ENCODE measurements around the gene TXNL4B. TPM values are rescaled to one million over a fixed set of nuclear protein-coding genes. Genes with fewer than 3 reads are reported as not detected.

TXNL4B gene
- total RNA-seq, 1 donor from 2014 or later: 15.6 TPM

DNA sequence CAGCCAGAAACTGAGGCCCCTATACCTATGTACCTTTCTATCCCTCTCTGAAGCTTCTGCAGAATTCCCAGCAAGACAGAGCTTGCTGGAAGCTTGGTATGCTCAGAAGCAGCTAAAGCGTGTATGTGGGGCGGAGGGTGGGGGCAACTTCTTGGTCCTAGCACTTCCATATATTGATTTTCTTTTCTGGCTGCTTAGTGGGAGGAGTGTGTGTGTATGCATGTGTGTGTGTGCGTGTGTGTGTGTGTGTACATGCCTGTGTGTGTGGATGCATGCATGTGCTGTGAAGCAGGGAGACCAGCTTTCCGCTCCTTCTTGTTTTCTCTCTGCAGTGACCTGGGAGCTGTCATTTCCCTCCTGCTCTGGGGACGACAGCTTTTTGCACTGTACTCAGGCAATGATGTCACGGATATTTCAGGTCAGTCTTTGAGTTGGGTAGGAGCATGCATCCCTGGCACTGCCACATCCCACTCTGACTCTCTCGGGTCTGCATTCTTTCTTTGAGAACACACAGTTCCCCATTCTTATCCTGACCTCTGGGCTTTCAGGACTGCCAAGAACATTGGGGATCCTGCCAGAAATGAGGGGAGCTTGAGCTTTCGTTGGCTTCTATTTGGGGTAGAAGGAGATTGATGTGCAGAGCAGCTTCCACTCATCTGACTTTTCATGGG, 19.7 kb downstream of the TXNL4B start:
- no peaks in the 10 kb centered on the region for H3K9me3 Mint-ChIP-seq (ENCODE audit: low read depth)
- TF ChIP-seq, protein P1, sequence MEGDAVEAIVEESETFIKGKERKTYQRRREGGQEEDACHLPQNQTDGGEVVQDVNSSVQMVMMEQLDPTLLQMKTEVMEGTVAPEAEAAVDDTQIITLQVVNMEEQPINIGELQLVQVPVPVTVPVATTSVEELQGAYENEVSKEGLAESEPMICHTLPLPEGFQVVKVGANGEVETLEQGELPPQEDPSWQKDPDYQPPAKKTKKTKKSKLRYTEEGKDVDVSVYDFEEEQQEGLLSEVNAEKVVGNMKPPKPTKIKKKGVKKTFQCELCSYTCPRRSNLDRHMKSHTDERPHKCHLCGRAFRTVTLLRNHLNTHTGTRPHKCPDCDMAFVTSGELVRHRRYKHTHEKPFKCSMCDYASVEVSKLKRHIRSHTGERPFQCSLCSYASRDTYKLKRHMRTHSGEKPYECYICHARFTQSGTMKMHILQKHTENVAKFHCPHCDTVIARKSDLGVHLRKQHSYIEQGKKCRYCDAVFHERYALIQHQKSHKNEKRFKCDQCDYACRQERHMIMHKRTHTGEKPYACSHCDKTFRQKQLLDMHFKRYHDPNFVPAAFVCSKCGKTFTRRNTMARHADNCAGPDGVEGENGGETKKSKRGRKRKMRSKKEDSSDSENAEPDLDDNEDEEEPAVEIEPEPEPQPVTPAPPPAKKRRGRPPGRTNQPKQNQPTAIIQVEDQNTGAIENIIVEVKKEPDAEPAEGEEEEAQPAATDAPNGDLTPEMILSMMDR (IDR thresholded peaks at IDR 0.05; ENCODE audit: unreplicated experiment): no peak
- H3K4me3 Mint-ChIP-seq (ENCODE audit: low read depth): no peak overlapping the region
- H3K4me1 Mint-ChIP-seq (ENCODE audit: low read depth): peaks cover 17% of the 10 kb centered on the region
- H3K27me3 Mint-ChIP-seq: no peaks in the 10 kb centered on the region
- no peaks in the 10 kb centered on the region for H3K36me3 Mint-ChIP-seq (ENCODE audit: insufficient read depth)
- no peak for DNase-seq (ENCODE audit: low spot score, unreplicated experiment)
- peak overlapping the region; percentile 73 for H3K27ac Mint-ChIP-seq

DNA sequence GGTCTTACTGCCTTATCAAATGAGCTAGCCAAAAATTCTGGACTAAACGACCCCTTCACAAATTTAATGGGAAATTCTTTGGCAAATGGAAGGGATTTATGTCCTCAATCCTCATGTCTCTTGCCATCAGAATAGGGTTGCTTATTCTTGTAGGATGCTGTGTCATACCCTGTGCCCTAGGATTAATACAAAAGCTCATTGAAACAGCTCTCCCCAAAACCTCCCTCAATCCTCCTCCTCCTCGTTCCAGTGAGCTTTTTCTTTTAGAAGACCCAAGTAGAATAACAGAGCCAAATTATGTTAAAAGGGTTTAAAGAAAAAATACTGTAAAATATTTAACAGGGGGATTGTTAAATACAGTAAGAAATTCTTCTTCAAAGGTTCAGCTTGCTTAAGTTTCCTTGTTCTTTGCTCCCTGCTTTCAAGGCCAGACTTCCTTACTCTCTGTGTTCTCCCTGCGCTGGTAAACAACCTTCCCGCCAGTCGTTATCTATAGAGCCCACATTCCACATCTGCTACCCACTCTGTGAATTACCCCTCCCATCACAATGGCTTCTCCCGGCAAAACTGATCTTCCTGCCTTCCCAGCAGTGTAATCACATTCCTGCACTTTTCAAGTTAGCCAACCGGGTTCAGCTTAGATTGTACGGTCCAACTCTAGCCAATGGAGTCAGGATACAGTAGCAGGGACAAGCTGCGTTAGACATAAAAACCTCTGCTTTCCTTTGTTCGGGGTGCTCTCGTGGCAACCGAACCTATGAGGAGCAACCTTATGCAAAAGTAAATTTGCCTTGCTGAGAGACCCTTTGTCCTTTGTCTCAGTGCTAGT, 20.7 kb downstream of the TXNL4B start:
- Mint-ChIP-seq H3K9me3 (ENCODE audit: low read depth) (no peaks in the 10 kb centered on the region), H3K4me1 (ENCODE audit: low read depth) (peaks cover 17% of the 10 kb centered on the region), H3K27me3 (no peaks in the 10 kb centered on the region), H3K36me3 (ENCODE audit: insufficient read depth) (no peaks in the 10 kb centered on the region), H3K4me3 (ENCODE audit: low read depth) (no peak overlapping the region), H3K27ac (peak overlapping the region; percentile 73)
- TF ChIP-seq, protein P1 (IDR thresholded peaks at IDR 0.05; ENCODE audit: unreplicated experiment): no peak
- DNase-seq (ENCODE audit: low spot score, unreplicated experiment): no peak

DNA sequence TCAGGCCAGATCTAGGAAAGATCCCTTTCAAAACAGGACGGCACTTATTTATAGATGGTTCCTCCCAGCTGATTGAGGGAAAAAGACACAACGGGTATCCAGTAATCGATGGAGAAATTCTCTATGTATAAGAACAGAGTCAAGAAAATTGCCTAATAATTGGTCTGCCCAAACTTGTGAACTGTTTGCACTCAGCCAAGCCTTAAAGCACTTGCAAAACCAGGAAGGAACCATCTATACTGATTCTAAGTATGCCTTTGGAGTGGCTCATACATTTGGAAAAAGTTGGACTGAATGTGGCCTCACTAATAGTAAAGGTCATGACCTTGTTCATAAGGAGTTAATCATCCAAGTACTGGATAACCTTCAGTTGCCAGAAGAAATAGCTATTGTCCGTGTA, 24.5 kb downstream of the TXNL4B start:
- DNase-seq (ENCODE audit: low spot score, unreplicated experiment): no peak
- peaks cover 22% of the 10 kb centered on the region for H3K4me1 Mint-ChIP-seq (ENCODE audit: low read depth)
- TF ChIP-seq, protein P1 (IDR thresholded peaks at IDR 0.05; ENCODE audit: unreplicated experiment): no peak
- H3K27me3 Mint-ChIP-seq: no peaks in the 10 kb centered on the region
- H3K27ac Mint-ChIP-seq: no peak overlapping the region
- H3K36me3 Mint-ChIP-seq (ENCODE audit: insufficient read depth): peaks cover 1% of the 10 kb centered on the region
- no peaks in the 10 kb centered on the region for H3K9me3 Mint-ChIP-seq (ENCODE audit: low read depth)
- no peak overlapping the region for H3K4me3 Mint-ChIP-seq (ENCODE audit: low read depth)

DNA sequence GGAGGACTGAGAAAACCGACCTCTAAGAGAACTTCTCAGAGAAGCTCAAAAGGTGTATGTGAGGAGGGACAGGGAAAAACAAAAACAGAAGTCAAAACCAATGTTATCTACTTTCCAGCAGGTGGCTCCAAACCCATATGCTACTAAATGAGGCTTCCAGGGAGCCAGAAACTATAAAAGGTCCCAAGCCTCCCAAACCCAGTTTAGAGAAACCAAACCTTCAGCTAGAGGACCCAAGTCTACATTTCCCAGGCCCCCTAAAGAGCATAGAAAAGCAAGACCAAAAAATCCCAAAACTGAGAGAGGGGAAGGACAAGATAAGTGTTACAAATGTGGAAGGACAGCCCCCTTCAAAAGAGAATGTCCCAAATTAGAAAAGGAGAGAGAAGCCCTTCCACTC, 26.7 kb downstream of the TXNL4B start:
- H3K9me3 Mint-ChIP-seq (ENCODE audit: low read depth): no peaks in the 10 kb centered on the region
- no peak overlapping the region for H3K4me3 Mint-ChIP-seq (ENCODE audit: low read depth)

DNA sequence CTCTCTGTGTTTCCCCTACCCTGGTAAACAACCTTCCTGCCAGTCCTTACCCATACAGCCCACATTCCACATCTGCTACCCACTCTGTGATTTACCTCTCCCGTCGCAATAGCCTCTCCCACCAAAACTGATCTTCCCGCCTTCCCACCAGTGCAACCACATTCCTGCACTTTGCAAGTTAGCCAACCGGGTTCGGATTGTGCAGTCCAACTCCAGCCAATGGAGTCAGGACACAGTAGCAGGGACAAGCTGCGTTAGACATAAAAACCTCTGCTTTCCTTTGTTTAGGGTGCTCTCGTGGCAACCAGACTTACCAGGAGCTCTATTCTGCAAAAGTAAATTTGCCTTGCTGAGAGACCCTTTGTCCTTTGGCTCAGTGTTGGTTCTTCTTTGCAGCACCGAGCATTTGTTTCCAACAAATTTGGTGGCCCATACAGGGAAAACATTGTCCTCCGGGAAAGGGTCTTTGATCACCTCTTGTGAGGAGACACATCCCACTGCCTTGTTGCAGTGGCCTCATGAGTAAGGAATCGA, 29.0 kb downstream of the TXNL4B start:
- H3K27ac Mint-ChIP-seq: no peak overlapping the region
- DNase-seq (ENCODE audit: low spot score, unreplicated experiment): no peak
- H3K4me1 Mint-ChIP-seq (ENCODE audit: low read depth): peaks cover 11% of the 10 kb centered on the region
- no peaks in the 10 kb centered on the region for H3K27me3 Mint-ChIP-seq
- TF ChIP-seq, protein P1 (IDR thresholded peaks at IDR 0.05; ENCODE audit: unreplicated experiment): no peak
- H3K4me3 Mint-ChIP-seq (ENCODE audit: low read depth): no peak overlapping the region
- peaks cover 1% of the 10 kb centered on the region for H3K36me3 Mint-ChIP-seq (ENCODE audit: insufficient read depth)
- H3K9me3 Mint-ChIP-seq (ENCODE audit: low read depth): no peaks in the 10 kb centered on the region

More for the DNA sequence above, 26.7 kb downstream of the TXNL4B start:
- H3K27me3 Mint-ChIP-seq: no peaks in the 10 kb centered on the region
- peaks cover 1% of the 10 kb centered on the region for H3K36me3 Mint-ChIP-seq (ENCODE audit: insufficient read depth)
- TF ChIP-seq, protein P1 (IDR thresholded peaks at IDR 0.05; ENCODE audit: unreplicated experiment): peak; percentile 70
- no peak for DNase-seq (ENCODE audit: low spot score, unreplicated experiment)
- no peak overlapping the region for H3K27ac Mint-ChIP-seq
- H3K4me1 Mint-ChIP-seq (ENCODE audit: low read depth): peaks cover 11% of the 10 kb centered on the region
